Head of caudate nucleus (tissue), 42 donors: ENCODE results near the gene EXOC4.

Experiments used
- DNase-seq, 42 donors: peaks; one replicate each; pipeline versions ENCODE4 v3.0.0 to v3.0.0-alpha.2; 2020 to 2021; ENCODE audit warnings: mixed read lengths in 7 of 42
- intact Hi-C: fragments of 100-400 bp; cut with DNase I; formaldehyde crosslinking; loops from one replicate; pipeline ENCODE4 v1.15.0; 2022

Gene EXOC4

GRCh38 chr7:133742709-133743538 is 490.0 kb downstream of the EXOC4 start:
- peak in 9 of 42 donors; percentile 4 to 43 (median 11) for DNase-seq
- intact Hi-C loops = no loop called here

GRCh38 chr7:133744451-133744850 is 491.6 kb downstream of the EXOC4 start:
- intact Hi-C loops = no loop called here
- no peak for DNase-seq

GRCh38 chr7:133746305-133746704 is 493.4 kb downstream of the EXOC4 start:
- intact Hi-C loops = no loop called here
- DNase-seq = no peak

- intact Hi-C loops = no loop called here
These were observed 494.0 kb downstream of the EXOC4 start for GRCh38 chr7:133746847-133747246.

GRCh38 chr7:133748443-133749407 is 495.8 kb downstream of the EXOC4 start:
- no peak for DNase-seq
- intact Hi-C loops = no loop called here

More at GRCh38 chr7:133746847-133747246, 494.0 kb downstream of the EXOC4 start:
- DNase-seq = no peak

GRCh38 chr7:133750287-133750686 is 497.4 kb downstream of the EXOC4 start:
- intact Hi-C loops = no loop called here
- DNase-seq = no peak

GRCh38 chr7:133751079-133751478 is 498.2 kb downstream of the EXOC4 start:
- intact Hi-C loops = no loop called here
- DNase-seq = no peak

- no peak for DNase-seq
- intact Hi-C loops = no loop called here
These were observed 500.6 kb downstream of the EXOC4 start for GRCh38 chr7:133753513-133753912.

- intact Hi-C loops = no loop called here
These were observed 501.8 kb downstream of the EXOC4 start for GRCh38 chr7:133754708-133755107.

GRCh38 chr7:133755901-133756300 is 503.0 kb downstream of the EXOC4 start:
- no peak for DNase-seq
- intact Hi-C loops = no loop called here

More at GRCh38 chr7:133754708-133755107, 501.8 kb downstream of the EXOC4 start:
- DNase-seq = no peak

GRCh38 chr7:133761443-133761842 is 508.6 kb downstream of the EXOC4 start:
- no peak for DNase-seq
- intact Hi-C loops = no loop called here

GRCh38 chr7:133763076-133763640 is 510.3 kb downstream of the EXOC4 start:
- DNase-seq = no peak
- intact Hi-C loops = no loop called here

- no peak for DNase-seq
- intact Hi-C loops = no loop called here
These were observed 516.8 kb downstream of the EXOC4 start for GRCh38 chr7:133769668-133770067.

GRCh38 chr7:133770863-133771492 is 518.1 kb downstream of the EXOC4 start:
- intact Hi-C loops = no loop called here
- DNase-seq = no peak

GRCh38 chr7:133771788-133772419 is 519.0 kb downstream of the EXOC4 start:
- no peak for DNase-seq

GRCh38 chr7:133773601-133774000 is 520.7 kb downstream of the EXOC4 start:
- intact Hi-C loops = no loop called here
- no peak for DNase-seq

More at GRCh38 chr7:133771788-133772419, 519.0 kb downstream of the EXOC4 start:
- intact Hi-C loops = no loop called here

- intact Hi-C loops = no loop called here
- DNase-seq = no peak
These were observed 522.3 kb downstream of the EXOC4 start for GRCh38 chr7:133775201-133775600.

- no peak for DNase-seq
- intact Hi-C loops = no loop called here
These were observed 523.4 kb downstream of the EXOC4 start for GRCh38 chr7:133776266-133776665.

- DNase-seq = no peak
- intact Hi-C loops = no loop called here
These were observed 524.8 kb downstream of the EXOC4 start for GRCh38 chr7:133777701-133778100.
